ENCODE data around the gene ZNF100. TPM values are rescaled to one million over a fixed set of nuclear protein-coding genes. Genes with fewer than 3 reads are reported as not detected.

Gene ZNF100
- total RNA-seq, 1 experiment from 2014 or later = 12.1 TPM

DNA sequence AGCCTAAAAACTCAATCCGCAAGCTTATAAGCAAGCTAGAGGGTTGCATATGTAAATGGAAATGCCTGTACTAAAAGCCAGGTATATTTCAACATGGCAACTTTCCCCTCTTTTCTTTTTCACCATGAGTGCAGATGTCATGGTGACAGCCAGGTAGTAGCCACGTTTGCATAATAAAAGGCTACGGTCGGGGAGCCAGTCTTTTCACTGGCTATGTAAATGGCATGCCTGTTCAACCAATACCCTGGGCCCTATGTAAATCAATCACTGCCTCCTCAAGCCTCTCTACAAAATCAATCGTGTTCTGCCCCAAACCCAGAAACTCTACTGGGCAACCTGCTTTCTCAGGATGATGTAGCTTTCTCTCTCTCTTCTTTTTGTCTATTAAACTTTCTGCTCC is 87.4 kb downstream of the ZNF100 start:
- Histone ChIP-seq H3K4me3 (ENCODE audit: low read depth in 2 of 2, low read length in 2 of 2) (no peak overlapping the region), H3K36me3 (ENCODE audit: control insufficient read depth, insufficient read depth, low read length) (no peaks in the 10 kb centered on the region), H3K9me3 (ENCODE audit: control insufficient read depth, insufficient read depth, low read depth, low read length) (no peaks in the 10 kb centered on the region), H3K27me3 (ENCODE audit: control insufficient read depth, insufficient read depth, low read length) (no peaks in the 10 kb centered on the region), H3K4me1 (ENCODE audit: control insufficient read depth, insufficient read depth, low read length) (no peaks in the 10 kb centered on the region), H3K27ac (ENCODE audit: low read length) (no peak overlapping the region)
- TF ChIP-seq SIN3A (IDR thresholded peaks at IDR 0.05; ENCODE audit: borderline replicate concordance, insufficient read depth, low read depth, low read length) (no peak), TCF7L2 (IDR thresholded peaks at IDR 0.05; ENCODE audit: low read depth, low read length) (no peak), POLR2AphosphoS5 (IDR thresholded peaks at IDR 0.05; ENCODE audit: low read depth, low read length) (no peak)
- TF ChIP-seq, protein P1, sequence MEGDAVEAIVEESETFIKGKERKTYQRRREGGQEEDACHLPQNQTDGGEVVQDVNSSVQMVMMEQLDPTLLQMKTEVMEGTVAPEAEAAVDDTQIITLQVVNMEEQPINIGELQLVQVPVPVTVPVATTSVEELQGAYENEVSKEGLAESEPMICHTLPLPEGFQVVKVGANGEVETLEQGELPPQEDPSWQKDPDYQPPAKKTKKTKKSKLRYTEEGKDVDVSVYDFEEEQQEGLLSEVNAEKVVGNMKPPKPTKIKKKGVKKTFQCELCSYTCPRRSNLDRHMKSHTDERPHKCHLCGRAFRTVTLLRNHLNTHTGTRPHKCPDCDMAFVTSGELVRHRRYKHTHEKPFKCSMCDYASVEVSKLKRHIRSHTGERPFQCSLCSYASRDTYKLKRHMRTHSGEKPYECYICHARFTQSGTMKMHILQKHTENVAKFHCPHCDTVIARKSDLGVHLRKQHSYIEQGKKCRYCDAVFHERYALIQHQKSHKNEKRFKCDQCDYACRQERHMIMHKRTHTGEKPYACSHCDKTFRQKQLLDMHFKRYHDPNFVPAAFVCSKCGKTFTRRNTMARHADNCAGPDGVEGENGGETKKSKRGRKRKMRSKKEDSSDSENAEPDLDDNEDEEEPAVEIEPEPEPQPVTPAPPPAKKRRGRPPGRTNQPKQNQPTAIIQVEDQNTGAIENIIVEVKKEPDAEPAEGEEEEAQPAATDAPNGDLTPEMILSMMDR (IDR thresholded peaks at IDR 0.05) = no peak
- TF ChIP-seq, protein P2, sequence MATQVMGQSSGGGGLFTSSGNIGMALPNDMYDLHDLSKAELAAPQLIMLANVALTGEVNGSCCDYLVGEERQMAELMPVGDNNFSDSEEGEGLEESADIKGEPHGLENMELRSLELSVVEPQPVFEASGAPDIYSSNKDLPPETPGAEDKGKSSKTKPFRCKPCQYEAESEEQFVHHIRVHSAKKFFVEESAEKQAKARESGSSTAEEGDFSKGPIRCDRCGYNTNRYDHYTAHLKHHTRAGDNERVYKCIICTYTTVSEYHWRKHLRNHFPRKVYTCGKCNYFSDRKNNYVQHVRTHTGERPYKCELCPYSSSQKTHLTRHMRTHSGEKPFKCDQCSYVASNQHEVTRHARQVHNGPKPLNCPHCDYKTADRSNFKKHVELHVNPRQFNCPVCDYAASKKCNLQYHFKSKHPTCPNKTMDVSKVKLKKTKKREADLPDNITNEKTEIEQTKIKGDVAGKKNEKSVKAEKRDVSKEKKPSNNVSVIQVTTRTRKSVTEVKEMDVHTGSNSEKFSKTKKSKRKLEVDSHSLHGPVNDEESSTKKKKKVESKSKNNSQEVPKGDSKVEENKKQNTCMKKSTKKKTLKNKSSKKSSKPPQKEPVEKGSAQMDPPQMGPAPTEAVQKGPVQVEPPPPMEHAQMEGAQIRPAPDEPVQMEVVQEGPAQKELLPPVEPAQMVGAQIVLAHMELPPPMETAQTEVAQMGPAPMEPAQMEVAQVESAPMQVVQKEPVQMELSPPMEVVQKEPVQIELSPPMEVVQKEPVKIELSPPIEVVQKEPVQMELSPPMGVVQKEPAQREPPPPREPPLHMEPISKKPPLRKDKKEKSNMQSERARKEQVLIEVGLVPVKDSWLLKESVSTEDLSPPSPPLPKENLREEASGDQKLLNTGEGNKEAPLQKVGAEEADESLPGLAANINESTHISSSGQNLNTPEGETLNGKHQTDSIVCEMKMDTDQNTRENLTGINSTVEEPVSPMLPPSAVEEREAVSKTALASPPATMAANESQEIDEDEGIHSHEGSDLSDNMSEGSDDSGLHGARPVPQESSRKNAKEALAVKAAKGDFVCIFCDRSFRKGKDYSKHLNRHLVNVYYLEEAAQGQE (IDR thresholded peaks at IDR 0.05; ENCODE audit: insufficient read depth in 1 of 2, low read depth in 2 of 2, low read length in 1 of 2) = no peak
- DNase-seq (ENCODE audit: low read depth, low spot score) (no peak), ATAC-seq (no peak)
- POLR2A ChIA-PET = no interaction called here
- BruUV-seq (replicated peaks) = no TSS peak
- intact Hi-C loops (cut with micrococcal nuclease; ENCODE audit: unreplicated experiment) (no loop called here), in situ Hi-C loops (cut with HindIII; ENCODE audit: low pct_unique_long_range_greater_than_20kb, low sequenced_read_pairs) (no loop called here)
- CTCF ChIA-PET = no interaction called here

DNA sequence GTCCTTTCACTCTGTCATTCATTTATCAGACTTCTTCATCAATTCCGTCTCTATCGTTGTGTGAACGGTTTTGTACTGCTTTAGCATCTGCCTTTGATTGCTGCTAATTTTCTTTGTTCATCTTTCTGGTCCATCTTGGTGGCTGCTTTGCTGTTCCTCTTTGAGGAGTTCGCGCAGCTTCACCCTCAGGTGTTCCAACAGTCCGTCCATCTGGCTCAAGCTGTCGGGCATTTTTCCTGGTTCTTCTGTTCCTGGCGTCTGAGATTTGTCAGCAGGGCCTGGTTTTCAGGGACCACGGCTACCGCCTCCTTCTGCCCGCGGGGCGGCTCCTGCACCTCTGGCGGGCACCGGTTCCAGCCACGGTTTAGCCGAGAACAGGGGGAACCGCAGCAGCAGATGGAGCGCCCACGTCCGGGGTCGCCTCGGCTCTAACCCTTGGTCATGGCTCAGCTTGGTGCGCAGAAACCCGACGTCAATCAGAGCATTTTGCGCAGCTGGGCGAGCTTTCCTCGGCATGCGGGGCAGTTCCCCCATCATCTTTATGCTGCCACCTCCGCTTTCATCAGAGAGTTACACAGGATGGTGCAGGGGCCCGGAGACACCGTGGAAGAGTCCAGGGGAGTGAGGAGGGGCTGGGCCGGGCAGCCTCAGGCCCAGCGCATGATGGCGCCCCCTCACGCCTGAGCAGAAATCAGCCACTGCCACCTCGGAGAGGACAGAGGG is 89.5 kb downstream of the ZNF100 start:
- Histone ChIP-seq H3K4me3 (ENCODE audit: low read depth in 2 of 2, low read length in 2 of 2) (no peak overlapping the region), H3K9me3 (ENCODE audit: control insufficient read depth, insufficient read depth, low read depth, low read length) (no peaks in the 10 kb centered on the region), H3K27ac (ENCODE audit: low read length) (no peak overlapping the region), H3K27me3 (ENCODE audit: control insufficient read depth, insufficient read depth, low read length) (no peaks in the 10 kb centered on the region), H3K4me1 (ENCODE audit: control insufficient read depth, insufficient read depth, low read length) (no peaks in the 10 kb centered on the region), H3K36me3 (ENCODE audit: control insufficient read depth, insufficient read depth, low read length) (no peaks in the 10 kb centered on the region)
- ATAC-seq (no peak), DNase-seq (ENCODE audit: low read depth, low spot score) (no peak)
- TF ChIP-seq POLR2AphosphoS5 (IDR thresholded peaks at IDR 0.05; ENCODE audit: low read depth, low read length) (no peak), TCF7L2 (IDR thresholded peaks at IDR 0.05; ENCODE audit: low read depth, low read length) (no peak), SIN3A (IDR thresholded peaks at IDR 0.05; ENCODE audit: borderline replicate concordance, insufficient read depth, low read depth, low read length) (no peak)
- TF ChIP-seq, protein P2 (IDR thresholded peaks at IDR 0.05; ENCODE audit: insufficient read depth in 1 of 2, low read depth in 2 of 2, low read length in 1 of 2) = no peak
- TF ChIP-seq, protein P1 (IDR thresholded peaks at IDR 0.05) = no peak
- in situ Hi-C loops (cut with HindIII; ENCODE audit: low pct_unique_long_range_greater_than_20kb, low sequenced_read_pairs) (no loop called here), intact Hi-C loops (cut with micrococcal nuclease; ENCODE audit: unreplicated experiment) (no loop called here)
- no TSS peak for BruUV-seq (replicated peaks)
- CTCF ChIA-PET = no interaction called here
- POLR2A ChIA-PET = no interaction called here
